SK-N-DZ (cell line): ENCODE results near the gene RBMY1A1. TPM values are rescaled to one million over a fixed set of nuclear protein-coding genes. Genes with fewer than 3 reads are reported as not detected.
"Not testable (repeated sequence)": the region's sequence is repeated elsewhere in the genome, so short reads cannot be mapped to it uniquely, and the experiment has no call there.

Experiments
- DNase-seq: peaks from one replicate; pipeline ENCODE4 v3.0.0-alpha.2; 2015; ENCODE audit warnings: low spot score
- polyA plus RNA-seq, 2 experiments: library from polyadenylated mRNA; depleted of rRNA; stranded (reverse); fragments of >200 nt; gene quantifications; 2 replicates each; pipeline ENCODE4 v1.2.3, GENCODE V29; 2014

The RBMY1A1 gene
- polyA plus RNA-seq (2014; cell fraction: cytosol; rRNA removed): not detected in 2 replicates
- not detected in 2 replicates for polyA plus RNA-seq (2014; cell fraction: nucleus; rRNA removed)

- not testable (repeated sequence) for DNase-seq
These were observed at the start of gene RBMY1A1 for GRCh38 chrY:21534579-21534978. Gene RBMY1A1 (plus strand): TSS chrY:21534879. CDS start chrY:21536892, 2,013 bp downstream.

GRCh38 chrY:21511038-21511437 is 23.6 kb upstream of the RBMY1A1 start, which contains the start of gene RBMY1B:
Gene RBMY1B (plus strand): TSS chrY:21511338. CDS start chrY:21513351, 2,013 bp downstream.
- not testable (repeated sequence) for DNase-seq

GRCh38 chrY:21559316-21559984 is 24.8 kb downstream of the RBMY1A1 start:
- DNase-seq: not testable (repeated sequence)

GRCh38 chrY:21585449-21585848 is 50.8 kb downstream of the RBMY1A1 start:
- no peak for DNase-seq

- DNase-seq: not testable (repeated sequence)
These were observed 51.8 kb downstream of the RBMY1A1 start for GRCh38 chrY:21586454-21586853.

- no peak for DNase-seq
These were observed 57.4 kb downstream of the RBMY1A1 start for GRCh38 chrY:21592059-21592458.

GRCh38 chrY:21596287-21596686 is 61.6 kb downstream of the RBMY1A1 start:
- not testable (repeated sequence) for DNase-seq
